IPS-11a (cell line): Measurements from ENCODE around the gene PPP2R5C.

ENCODE experiments used
- H3K4me3 ChIP-seq: one replicate; pipeline ENCODE4 v1.5.1; 2013; ENCODE audit warnings: low read depth, low read length, control low read depth

Gene PPP2R5C

GRCh38 chr14:101754893-101755292 lies 6.6 kb upstream of the PPP2R5C start:
- no peak overlapping the region for H3K4me3 ChIP-seq

- no peak overlapping the region for H3K4me3 ChIP-seq
These were observed 5.8 kb upstream of the PPP2R5C start for GRCh38 chr14:101755591-101756324.

- H3K4me3 ChIP-seq, result no peak overlapping the region
These were observed 4.3 kb upstream of the PPP2R5C start for GRCh38 chr14:101757064-101757838.

GRCh38 chr14:101757839-101758211 lies 3.7 kb upstream of the PPP2R5C start:
- H3K4me3 ChIP-seq, result no peak overlapping the region

GRCh38 chr14:101758913-101759593 lies 2.5 kb upstream of the PPP2R5C start:
- H3K4me3 ChIP-seq, result no peak overlapping the region

- H3K4me3 ChIP-seq, result no peak overlapping the region
These were observed 1.1 kb upstream of the PPP2R5C start for GRCh38 chr14:101760138-101761011.

GRCh38 chr14:101761881-101762529 lies 496 bp downstream of the PPP2R5C start:
- H3K4me3 ChIP-seq, result peak overlapping the region; percentile 58

- H3K4me3 ChIP-seq, result peak overlapping the region; percentile 58
These were observed 1.1 kb downstream of the PPP2R5C start for GRCh38 chr14:101762530-101763101.

- H3K4me3 ChIP-seq, result no peak overlapping the region
These were observed 2.6 kb downstream of the PPP2R5C start for GRCh38 chr14:101763941-101764709.

GRCh38 chr14:101767618-101768362 lies 6.3 kb downstream of the PPP2R5C start:
- H3K4me3 ChIP-seq, result no peak overlapping the region

GRCh38 chr14:101770183-101770582 lies 8.7 kb downstream of the PPP2R5C start:
- no peak overlapping the region for H3K4me3 ChIP-seq

GRCh38 chr14:101772770-101773169 lies 11.3 kb downstream of the PPP2R5C start:
- no peak overlapping the region for H3K4me3 ChIP-seq

GRCh38 chr14:101773378-101773777 lies 11.9 kb downstream of the PPP2R5C start:
- H3K4me3 ChIP-seq, result no peak overlapping the region

- no peak overlapping the region for H3K4me3 ChIP-seq
These were observed 12.7 kb downstream of the PPP2R5C start for GRCh38 chr14:101774006-101774795.

GRCh38 chr14:101774814-101775213 lies 13.3 kb downstream of the PPP2R5C start:
- no peak overlapping the region for H3K4me3 ChIP-seq

- H3K4me3 ChIP-seq, result no peak overlapping the region
These were observed 14.3 kb downstream of the PPP2R5C start for GRCh38 chr14:101775826-101776225.

GRCh38 chr14:101776344-101776743 lies 14.8 kb downstream of the PPP2R5C start:
- H3K4me3 ChIP-seq, result no peak overlapping the region

GRCh38 chr14:101780390-101780789 lies 18.9 kb downstream of the PPP2R5C start:
- peak overlapping the region; percentile 58 for H3K4me3 ChIP-seq
